Calu3 (cell line): ENCODE data around the gene KLLN. TPM values are rescaled to one million over a fixed set of nuclear protein-coding genes. Genes with fewer than 3 reads are reported as not detected.
"Not testable (repeated sequence)": the region's sequence is repeated elsewhere in the genome, so short reads cannot be mapped to it uniquely, and the experiment has no call there.

Experiments used
- BruUV-seq: library from RNA; stranded (reverse); fragments of 400-500 nt; replicated peaks from 2 replicates; lab custom pipeline; 2021; lab: Mats Ljungman, UMichigan
- CTCF ChIA-PET: fragments of 300-600 bp; sonication (Branson Sonifier 250); formaldehyde crosslinking; loops from one replicate; lab custom pipeline; 2022; ENCODE audit warnings: antibody characterized with exemption; lab: Charles Lee
- DNase-seq: peaks from one replicate; pipeline ENCODE4 v3.0.0; 2022
- H3K27ac Mint-ChIP-seq: one replicate; pipeline ENCODE4 v1.8.0; 2022; ENCODE audit warnings: mixed read lengths; ENCODE audit not compliant: unreplicated experiment
- H3K27me3 Mint-ChIP-seq: one replicate; pipeline ENCODE4 v1.8.0; 2022; ENCODE audit warnings: mixed read lengths; ENCODE audit not compliant: unreplicated experiment
- H3K36me3 Mint-ChIP-seq: one replicate; pipeline ENCODE4 v1.8.0; 2022; ENCODE audit warnings: mild to moderate bottlenecking, moderate library complexity, mixed read lengths; ENCODE audit not compliant: insufficient read depth, unreplicated experiment
- H3K4me1 Mint-ChIP-seq: one replicate; pipeline ENCODE4 v1.8.0; 2022; ENCODE audit warnings: mild to moderate bottlenecking, low read depth, mixed read lengths; ENCODE audit not compliant: unreplicated experiment
- H3K4me3 Mint-ChIP-seq: one replicate; pipeline ENCODE4 v1.8.0; 2022; ENCODE audit warnings: mild to moderate bottlenecking, low read depth, moderate library complexity, mixed read lengths; ENCODE audit not compliant: unreplicated experiment
- H3K9me3 Mint-ChIP-seq: one replicate; pipeline ENCODE4 v1.8.0; 2022; ENCODE audit warnings: low read depth, mixed read lengths; ENCODE audit not compliant: unreplicated experiment
- intact Hi-C: fragments of 100-400 bp; cut with micrococcal nuclease; formaldehyde crosslinking; loops from one replicate; pipeline ENCODE4 v1.10.0; 2022; ENCODE audit not compliant: unreplicated experiment
- total RNA-seq: library from RNA; stranded (reverse); gene quantifications from 2 replicates; pipeline ENCODE4 v1.2.3, GENCODE V29; 2022
- TF ChIP-seq, protein P1 (sequence below): fragments of 200-600 bp; IDR thresholded peaks from one replicate; pipeline ENCODE4 v1.8.0; 2022; ENCODE audit warnings: antibody characterized with exemption; ENCODE audit not compliant: unreplicated experiment

The KLLN gene
- total RNA-seq, 1 experiment from 2014 or later = 0.52 TPM

DNA sequence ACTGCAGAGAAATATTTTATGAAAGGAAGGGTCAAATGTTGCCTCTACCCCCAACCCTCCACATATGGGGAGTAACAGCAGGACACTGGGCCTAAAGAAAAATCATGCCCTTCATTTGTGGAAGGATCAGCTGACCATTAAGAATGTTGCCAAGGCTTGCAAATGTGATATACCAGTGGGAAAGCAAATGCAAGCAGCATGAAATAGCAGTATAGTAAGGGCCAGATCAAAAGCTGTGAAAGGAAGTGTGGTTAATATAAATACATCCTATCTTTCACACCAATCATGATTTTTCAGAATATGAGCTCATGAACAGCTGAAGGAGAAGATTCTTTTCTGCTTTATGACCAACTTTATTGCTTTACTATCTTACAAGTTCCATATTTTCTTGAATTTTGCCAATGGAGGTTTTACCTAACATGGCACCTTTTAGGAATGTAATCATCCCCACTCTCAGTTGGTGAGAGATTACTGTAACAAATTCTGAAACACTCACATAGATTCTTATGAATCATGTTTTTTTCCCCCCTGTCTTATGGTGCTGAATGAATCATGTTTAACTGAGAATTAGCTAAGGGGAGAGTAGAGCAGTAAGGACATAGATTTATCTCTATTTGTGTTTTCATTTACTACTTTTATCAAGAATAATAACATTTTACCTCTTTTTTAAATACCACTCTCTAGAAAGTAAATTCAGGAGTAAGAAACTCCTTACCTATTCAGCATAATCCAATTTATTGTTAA, 33.2 kb downstream of the KLLN start:
- CTCF ChIA-PET = no interaction called here
- no TSS peak for BruUV-seq
- Mint-ChIP-seq H3K9me3 (no peaks in the 10 kb centered on the region), H3K27me3 (no peaks in the 10 kb centered on the region), H3K4me1 (no peaks in the 10 kb centered on the region), H3K36me3 (no peaks in the 10 kb centered on the region), H3K27ac (no peak overlapping the region), H3K4me3 (no peak overlapping the region)
- no peak for DNase-seq
- intact Hi-C loops = no loop called here
- TF ChIP-seq, protein P1, sequence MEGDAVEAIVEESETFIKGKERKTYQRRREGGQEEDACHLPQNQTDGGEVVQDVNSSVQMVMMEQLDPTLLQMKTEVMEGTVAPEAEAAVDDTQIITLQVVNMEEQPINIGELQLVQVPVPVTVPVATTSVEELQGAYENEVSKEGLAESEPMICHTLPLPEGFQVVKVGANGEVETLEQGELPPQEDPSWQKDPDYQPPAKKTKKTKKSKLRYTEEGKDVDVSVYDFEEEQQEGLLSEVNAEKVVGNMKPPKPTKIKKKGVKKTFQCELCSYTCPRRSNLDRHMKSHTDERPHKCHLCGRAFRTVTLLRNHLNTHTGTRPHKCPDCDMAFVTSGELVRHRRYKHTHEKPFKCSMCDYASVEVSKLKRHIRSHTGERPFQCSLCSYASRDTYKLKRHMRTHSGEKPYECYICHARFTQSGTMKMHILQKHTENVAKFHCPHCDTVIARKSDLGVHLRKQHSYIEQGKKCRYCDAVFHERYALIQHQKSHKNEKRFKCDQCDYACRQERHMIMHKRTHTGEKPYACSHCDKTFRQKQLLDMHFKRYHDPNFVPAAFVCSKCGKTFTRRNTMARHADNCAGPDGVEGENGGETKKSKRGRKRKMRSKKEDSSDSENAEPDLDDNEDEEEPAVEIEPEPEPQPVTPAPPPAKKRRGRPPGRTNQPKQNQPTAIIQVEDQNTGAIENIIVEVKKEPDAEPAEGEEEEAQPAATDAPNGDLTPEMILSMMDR = no peak

DNA sequence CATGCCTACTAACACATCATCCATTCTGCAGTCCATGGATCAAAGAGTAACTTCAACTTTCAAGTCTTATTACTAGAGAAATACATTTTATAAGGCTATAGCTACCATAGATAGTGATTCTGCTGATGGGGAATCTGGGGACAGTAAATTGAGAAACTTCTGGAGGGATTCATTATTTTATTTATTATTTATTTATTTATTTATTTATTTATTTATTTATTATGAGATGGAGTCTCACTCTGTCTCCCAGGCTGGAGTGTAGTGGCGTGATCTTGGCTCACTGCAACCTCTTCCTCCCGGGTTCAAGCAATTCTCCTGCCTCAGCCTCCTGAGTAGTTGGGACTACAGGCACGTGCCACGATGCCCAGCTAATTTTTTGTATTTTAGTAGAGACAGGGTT, 34.3 kb downstream of the KLLN start:
- H3K9me3 Mint-ChIP-seq, intact Hi-C loops, H3K27me3 Mint-ChIP-seq, H3K4me1 Mint-ChIP-seq, CTCF ChIA-PET, DNase-seq, H3K36me3 Mint-ChIP-seq, H3K4me3 Mint-ChIP-seq, H3K27ac Mint-ChIP-seq, BruUV-seq: not testable (repeated sequence)

DNA sequence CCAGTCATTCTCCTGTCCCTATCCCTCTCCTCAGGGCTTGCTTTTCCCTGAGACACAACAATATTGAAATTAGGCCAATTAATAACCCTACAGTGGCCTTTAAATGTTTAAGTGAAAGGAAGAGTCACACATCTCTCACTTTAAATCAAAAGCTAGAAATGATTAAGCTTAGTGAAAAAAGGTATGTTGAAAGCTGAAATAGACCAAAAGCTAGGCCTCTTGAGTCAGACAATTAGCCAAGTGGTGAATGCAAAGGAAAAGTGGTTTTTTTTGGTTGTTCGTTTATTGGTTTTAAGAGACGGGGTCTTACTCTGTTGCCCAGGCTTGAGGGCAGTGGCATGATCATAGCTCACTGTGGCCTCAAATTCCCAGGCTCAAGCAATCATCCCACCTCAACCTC, 35.7 kb downstream of the KLLN start:
- Mint-ChIP-seq H3K4me1 (no peaks in the 10 kb centered on the region), H3K27me3 (no peaks in the 10 kb centered on the region), H3K27ac (no peak overlapping the region), H3K4me3 (no peak overlapping the region), H3K36me3 (no peaks in the 10 kb centered on the region), H3K9me3 (no peaks in the 10 kb centered on the region)
- no peak for DNase-seq
- intact Hi-C loops = no loop called here
- TF ChIP-seq, protein P1 = no peak
- BruUV-seq = no TSS peak
- CTCF ChIA-PET = no interaction called here

DNA sequence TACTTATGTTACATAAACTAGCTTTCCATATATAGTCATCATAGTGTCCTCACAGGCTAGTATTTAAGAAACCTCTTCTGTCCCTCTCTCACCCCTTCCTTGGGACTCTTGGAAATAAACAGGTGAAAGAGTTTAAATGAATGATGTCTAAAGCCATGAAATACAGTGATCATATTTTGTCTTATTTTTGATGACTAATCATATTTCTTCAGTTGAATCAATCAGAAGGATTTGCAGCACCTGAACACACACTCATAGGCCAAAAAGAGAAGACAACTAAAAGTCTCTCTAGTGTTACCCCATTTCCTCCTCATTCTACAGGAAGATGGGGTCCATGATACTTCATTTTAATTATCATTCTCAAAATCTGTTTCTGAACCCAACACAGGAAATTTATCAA, 36.7 kb downstream of the KLLN start:
- Mint-ChIP-seq H3K4me3 (no peak overlapping the region), H3K9me3 (no peaks in the 10 kb centered on the region), H3K36me3 (no peaks in the 10 kb centered on the region), H3K27me3 (no peaks in the 10 kb centered on the region), H3K27ac (no peak overlapping the region), H3K4me1 (no peaks in the 10 kb centered on the region)
- intact Hi-C loops = no loop called here
- no TSS peak for BruUV-seq
- TF ChIP-seq, protein P1 = no peak
- CTCF ChIA-PET = no interaction called here
- DNase-seq = no peak

DNA sequence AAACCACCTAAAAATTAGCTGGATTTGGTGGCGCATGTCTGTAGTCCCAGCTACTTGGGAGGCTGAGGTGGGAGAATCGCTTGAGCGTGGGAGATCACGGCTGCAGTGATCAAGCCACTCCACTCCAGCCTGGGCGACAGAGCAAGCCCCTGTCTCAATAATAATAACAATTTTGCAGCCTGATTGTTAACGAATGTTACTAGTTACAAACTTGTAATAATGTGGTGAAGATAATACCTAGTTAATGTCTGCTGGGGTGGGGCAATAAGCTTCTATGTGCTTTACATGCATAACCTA, 44.1 kb downstream of the KLLN start:
- intact Hi-C loops = no loop called here

More for the DNA sequence above, 44.1 kb downstream of the KLLN start:
- Mint-ChIP-seq H3K27ac (no peak overlapping the region), H3K4me1 (peaks cover 15% of the 10 kb centered on the region), H3K36me3 (peaks cover 18% of the 10 kb centered on the region), H3K4me3 (peak overlapping the region; percentile 88), H3K9me3 (no peaks in the 10 kb centered on the region), H3K27me3 (no peaks in the 10 kb centered on the region)
- no TSS peak for BruUV-seq
- TF ChIP-seq, protein P1 = no peak
- CTCF ChIA-PET = no interaction called here
- no peak for DNase-seq
